ENCODE results near the gene TBCK. TPM values are rescaled to one million over a fixed set of nuclear protein-coding genes. Genes with fewer than 3 reads are reported as not detected.

The TBCK gene
- total RNA-seq, 2 experiments from 2014 or later, result 20.2 to 22.0 TPM

DNA sequence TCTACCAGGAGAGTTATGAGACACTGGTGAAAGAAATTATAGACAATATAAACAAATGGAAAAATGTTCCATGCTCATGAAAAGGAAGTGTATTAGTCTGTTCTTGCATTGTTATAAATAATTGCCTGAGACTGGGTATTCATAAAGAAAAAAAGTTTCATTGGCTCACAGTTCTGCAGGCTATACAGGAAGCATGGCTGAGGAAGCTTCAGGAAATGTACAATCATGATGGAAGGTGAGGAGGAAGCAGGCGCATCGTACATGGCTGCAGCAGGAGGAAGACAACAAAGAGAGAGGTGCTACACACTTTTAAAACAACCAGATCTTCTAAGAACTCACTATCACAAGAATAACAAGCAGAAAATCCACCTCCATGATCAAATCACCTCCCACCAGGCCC is 236.4 kb downstream of the TBCK start:
- no peaks in the 10 kb centered on the region for H3K4me1 Mint-ChIP-seq (ENCODE audit: low read depth)
- no peak for DNase-seq
- H3K36me3 Mint-ChIP-seq, result peaks cover 89% of the 10 kb centered on the region
- H3K4me3 Mint-ChIP-seq, result no peak overlapping the region
- ChIA-PET POLR2A (no interaction called here), CTCF (no interaction called here)
- no peak overlapping the region for H3K27ac Mint-ChIP-seq
- H3K9me3 Mint-ChIP-seq, result peaks cover 66% of the 10 kb centered on the region
- intact Hi-C loops (cut with micrococcal nuclease), result no loop called here
- no peaks in the 10 kb centered on the region for H3K27me3 Mint-ChIP-seq

- Mint-ChIP-seq H3K27ac (no peak overlapping the region), H3K4me3 (no peak overlapping the region), H3K9me3 (peaks cover 16% of the 10 kb centered on the region), H3K4me1 (ENCODE audit: low read depth) (no peaks in the 10 kb centered on the region), H3K27me3 (no peaks in the 10 kb centered on the region), H3K36me3 (no peaks in the 10 kb centered on the region)
- CTCF ChIA-PET, result no interaction called here
- POLR2A ChIA-PET, result no interaction called here
- no peak for DNase-seq
- intact Hi-C loops (cut with micrococcal nuclease), result no loop called here
Observed at GRCh38 chr4:106065018-106065417, 251.0 kb downstream of the TBCK start.

DNA sequence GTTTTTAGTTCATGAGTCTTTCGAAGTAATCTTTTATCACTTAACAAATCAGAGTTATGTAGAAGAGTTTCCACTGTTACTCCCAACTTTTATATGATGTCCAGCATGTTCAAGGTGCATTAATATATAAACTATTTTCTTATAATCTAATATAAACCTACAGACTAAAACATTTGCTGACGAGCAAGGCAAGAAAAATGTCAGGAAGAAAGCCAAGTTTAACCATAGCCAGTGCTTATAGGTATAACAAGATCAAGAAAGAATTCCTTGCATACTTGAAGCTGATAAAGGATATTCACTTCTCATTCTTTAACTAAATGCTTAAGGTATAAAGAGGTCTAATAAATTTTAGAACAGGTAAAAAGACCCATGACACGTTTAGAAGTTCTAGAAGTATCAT is 253.0 kb downstream of the TBCK start:
- peaks cover 3% of the 10 kb centered on the region for H3K36me3 Mint-ChIP-seq
- peaks cover 6% of the 10 kb centered on the region for H3K9me3 Mint-ChIP-seq
- H3K27me3 Mint-ChIP-seq, result no peaks in the 10 kb centered on the region
- H3K4me3 Mint-ChIP-seq, result no peak overlapping the region
- POLR2A ChIA-PET, result no interaction called here
- CTCF ChIA-PET, result no interaction called here
- H3K27ac Mint-ChIP-seq, result no peak overlapping the region
- no peaks in the 10 kb centered on the region for H3K4me1 Mint-ChIP-seq (ENCODE audit: low read depth)
- intact Hi-C loops (cut with micrococcal nuclease), result no loop called here
- DNase-seq, result no peak

DNA sequence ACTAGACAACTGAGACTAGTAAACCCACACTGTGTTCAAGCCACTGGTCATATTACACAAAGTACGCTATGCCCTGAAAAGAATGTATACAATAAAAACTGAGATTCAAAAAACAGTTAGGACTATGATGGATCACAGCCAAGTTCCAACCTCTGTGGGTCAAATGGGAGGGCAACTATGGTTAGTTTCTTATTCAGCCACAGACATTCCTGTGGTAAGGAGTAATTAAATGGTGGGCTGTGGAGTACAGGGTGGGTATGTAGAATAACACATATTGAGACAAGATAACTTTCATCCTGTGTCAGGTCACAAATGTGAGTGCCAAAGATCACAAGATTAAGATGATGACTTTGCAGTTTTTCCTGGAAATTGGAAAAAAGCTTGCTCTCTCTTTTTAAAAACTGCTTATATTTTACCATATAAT is 253.5 kb downstream of the TBCK start:
- DNase-seq, result no peak
- Mint-ChIP-seq H3K27me3 (no peaks in the 10 kb centered on the region), H3K4me3 (no peak overlapping the region), H3K9me3 (peaks cover 6% of the 10 kb centered on the region), H3K27ac (no peak overlapping the region), H3K36me3 (peaks cover 3% of the 10 kb centered on the region), H3K4me1 (ENCODE audit: low read depth) (no peaks in the 10 kb centered on the region)
- CTCF ChIA-PET, result no interaction called here
- POLR2A ChIA-PET, result no interaction called here
- intact Hi-C loops (cut with micrococcal nuclease), result no loop called here

- ChIA-PET CTCF (no interaction called here), POLR2A (no interaction called here)
- intact Hi-C loops (cut with micrococcal nuclease), result no loop called here
- Mint-ChIP-seq H3K4me3 (no peak overlapping the region), H3K36me3 (peaks cover 3% of the 10 kb centered on the region), H3K4me1 (ENCODE audit: low read depth) (no peaks in the 10 kb centered on the region), H3K27ac (no peak overlapping the region), H3K27me3 (no peaks in the 10 kb centered on the region), H3K9me3 (no peaks in the 10 kb centered on the region)
- DNase-seq, result no peak
Observed at GRCh38 chr4:106058921-106059320, 257.1 kb downstream of the TBCK start.

DNA sequence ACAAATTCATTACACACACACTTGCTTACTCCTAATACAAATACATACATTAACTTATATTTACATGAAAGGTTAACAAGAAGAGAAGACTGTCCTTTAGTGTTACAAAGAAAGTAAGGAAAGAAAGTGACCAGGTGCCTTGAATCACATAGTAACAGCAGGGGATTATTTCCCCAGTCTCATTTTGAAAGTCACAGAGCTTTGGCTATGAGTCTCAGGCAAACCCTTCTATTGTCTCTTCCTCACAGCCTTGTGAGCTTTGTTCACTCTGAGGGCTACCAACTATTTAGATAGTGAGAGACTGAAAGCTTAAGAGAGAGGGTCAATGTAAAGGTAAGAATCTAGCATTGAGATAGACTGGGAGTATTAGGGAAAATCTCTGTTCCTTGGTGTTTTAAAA is 259.1 kb downstream of the TBCK start:
- ChIA-PET CTCF (no interaction called here), POLR2A (no interaction called here)
- Mint-ChIP-seq H3K27me3 (no peaks in the 10 kb centered on the region), H3K4me3 (no peak overlapping the region), H3K9me3 (no peaks in the 10 kb centered on the region), H3K36me3 (peaks cover 3% of the 10 kb centered on the region), H3K27ac (no peak overlapping the region), H3K4me1 (ENCODE audit: low read depth) (no peaks in the 10 kb centered on the region)
- intact Hi-C loops (cut with micrococcal nuclease), result no loop called here
- DNase-seq, result no peak

GRCh38 chr4:106051514-106051913 is 264.5 kb downstream of the TBCK start:
- Mint-ChIP-seq H3K27me3 (no peaks in the 10 kb centered on the region), H3K36me3 (peaks cover 7% of the 10 kb centered on the region), H3K27ac (no peak overlapping the region), H3K4me3 (no peak overlapping the region), H3K4me1 (ENCODE audit: low read depth) (no peaks in the 10 kb centered on the region), H3K9me3 (no peaks in the 10 kb centered on the region)
- ChIA-PET POLR2A (no interaction called here), CTCF (no interaction called here)
- no peak for DNase-seq
- intact Hi-C loops (cut with micrococcal nuclease), result no loop called here

DNA sequence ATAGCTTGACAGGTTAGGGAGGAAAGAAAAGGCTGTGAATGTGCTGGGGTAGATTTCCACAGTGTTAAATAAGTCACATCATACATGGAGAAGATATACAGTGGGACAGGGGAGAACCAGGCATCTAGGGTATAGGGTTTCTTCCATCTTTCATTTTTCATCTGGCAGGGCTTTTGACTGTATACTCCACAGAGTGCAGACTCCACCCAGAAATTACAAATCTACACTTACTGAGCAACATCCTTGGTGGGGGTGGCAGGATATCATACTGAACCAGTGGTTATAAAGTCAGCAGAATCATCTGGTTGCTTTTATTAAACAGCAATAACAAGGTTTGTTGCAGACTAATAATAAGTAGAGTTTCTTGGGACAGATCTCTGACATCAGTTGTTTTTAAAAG is 266.5 kb downstream of the TBCK start:
- POLR2A ChIA-PET, result interaction anchor here (0.6 kb wide), 1 partner anchor 1362 kb away, joined by 3 read pairs; no protein-coding TSS in a partner anchor
- intact Hi-C loops (cut with micrococcal nuclease), result no loop called here
- CTCF ChIA-PET, result no interaction called here
- Mint-ChIP-seq H3K9me3 (no peaks in the 10 kb centered on the region), H3K4me1 (ENCODE audit: low read depth) (no peaks in the 10 kb centered on the region), H3K36me3 (peaks cover 15% of the 10 kb centered on the region), H3K4me3 (no peak overlapping the region), H3K27ac (no peak overlapping the region), H3K27me3 (no peaks in the 10 kb centered on the region)
- DNase-seq, result no peak

GRCh38 chr4:106048250-106048971 is 267.6 kb downstream of the TBCK start:
- no peak overlapping the region for H3K4me3 Mint-ChIP-seq
- H3K4me1 Mint-ChIP-seq (ENCODE audit: low read depth), result no peaks in the 10 kb centered on the region
- H3K27me3 Mint-ChIP-seq, result no peaks in the 10 kb centered on the region
- peaks cover 15% of the 10 kb centered on the region for H3K36me3 Mint-ChIP-seq
- ChIA-PET CTCF (no interaction called here), POLR2A (no interaction called here)
- no peak for DNase-seq
- no peak overlapping the region for H3K27ac Mint-ChIP-seq
- intact Hi-C loops (cut with micrococcal nuclease), result no loop called here
- H3K9me3 Mint-ChIP-seq, result no peaks in the 10 kb centered on the region

GRCh38 chr4:106046083-106046482 is 269.9 kb downstream of the TBCK start:
- CTCF ChIA-PET, result no interaction called here
- H3K27ac Mint-ChIP-seq, result no peak overlapping the region
- POLR2A ChIA-PET, result no interaction called here
- no peak for DNase-seq
- H3K36me3 Mint-ChIP-seq, result peaks cover 15% of the 10 kb centered on the region
- intact Hi-C loops (cut with micrococcal nuclease), result no loop called here
- H3K9me3 Mint-ChIP-seq, result no peaks in the 10 kb centered on the region
- no peaks in the 10 kb centered on the region for H3K27me3 Mint-ChIP-seq
- no peak overlapping the region for H3K4me3 Mint-ChIP-seq
- H3K4me1 Mint-ChIP-seq (ENCODE audit: low read depth), result no peaks in the 10 kb centered on the region

DNA sequence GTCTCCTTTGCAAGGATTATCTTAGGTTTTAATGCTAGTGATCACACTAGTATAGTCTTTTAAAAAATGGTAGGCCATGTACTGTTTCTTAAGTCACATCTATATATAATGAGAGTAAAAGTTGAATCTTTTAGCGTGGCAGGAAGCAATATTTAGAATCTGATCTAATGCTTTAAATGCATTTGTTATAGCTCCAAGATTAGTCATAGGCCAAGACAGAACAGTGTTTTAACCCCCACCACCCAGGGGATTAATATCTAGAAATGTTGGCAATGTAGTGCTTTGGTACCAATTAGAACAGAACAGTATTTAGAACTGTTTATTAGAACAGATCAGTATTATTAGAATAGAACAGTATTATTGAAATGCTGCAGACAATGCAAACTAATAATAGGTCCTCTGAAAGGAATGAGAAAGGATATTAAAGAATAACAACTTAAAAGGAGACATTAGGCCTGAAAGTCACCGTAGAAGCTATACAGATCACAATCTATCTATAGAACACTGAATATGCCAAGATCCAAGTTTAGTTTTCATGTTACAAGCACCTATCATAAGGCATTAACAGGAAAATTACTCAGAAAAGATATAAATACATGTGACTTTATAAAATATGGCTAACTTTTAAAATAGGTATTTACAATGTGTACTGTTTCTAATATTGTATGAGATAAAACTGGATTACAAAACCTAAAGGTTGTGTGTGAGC is 274.6 kb downstream of the TBCK start:
- CTCF ChIA-PET, result no interaction called here
- POLR2A ChIA-PET, result no interaction called here
- no peak for DNase-seq
- H3K4me3 Mint-ChIP-seq, result no peak overlapping the region
- intact Hi-C loops (cut with micrococcal nuclease), result no loop called here
- H3K9me3 Mint-ChIP-seq, result no peaks in the 10 kb centered on the region
- no peaks in the 10 kb centered on the region for H3K4me1 Mint-ChIP-seq (ENCODE audit: low read depth)
- no peaks in the 10 kb centered on the region for H3K27me3 Mint-ChIP-seq
- H3K36me3 Mint-ChIP-seq, result peaks cover 8% of the 10 kb centered on the region
- no peak overlapping the region for H3K27ac Mint-ChIP-seq

GRCh38 chr4:106039796-106040195 is 276.2 kb downstream of the TBCK start:
- Mint-ChIP-seq H3K4me3 (no peak overlapping the region), H3K27me3 (peaks cover 6% of the 10 kb centered on the region), H3K27ac (no peak overlapping the region), H3K4me1 (ENCODE audit: low read depth) (no peaks in the 10 kb centered on the region), H3K36me3 (no peaks in the 10 kb centered on the region), H3K9me3 (no peaks in the 10 kb centered on the region)
- POLR2A ChIA-PET, result no interaction called here
- CTCF ChIA-PET, result no interaction called here
- intact Hi-C loops (cut with micrococcal nuclease), result no loop called here
- DNase-seq, result no peak

DNA sequence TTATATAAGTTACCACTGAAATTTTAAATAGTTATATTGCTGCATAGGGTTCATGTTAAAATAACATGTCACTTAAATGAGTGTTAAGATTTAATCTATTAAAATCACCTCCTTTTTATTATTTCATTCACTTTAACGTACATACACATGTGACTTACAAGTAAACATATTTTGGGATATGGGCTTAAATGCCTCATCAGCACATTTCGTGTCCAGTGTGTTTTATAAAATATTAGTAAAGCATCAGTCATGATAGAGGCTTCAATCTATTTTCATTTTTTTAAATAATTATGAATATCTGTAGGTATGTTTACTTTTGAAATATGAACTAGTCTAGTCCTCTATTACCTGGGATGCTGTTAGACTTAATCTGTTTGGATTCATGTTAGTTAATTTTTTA is 277.1 kb downstream of the TBCK start:
- no peak for DNase-seq
- POLR2A ChIA-PET, result no interaction called here
- no peaks in the 10 kb centered on the region for H3K9me3 Mint-ChIP-seq
- no peaks in the 10 kb centered on the region for H3K4me1 Mint-ChIP-seq (ENCODE audit: low read depth)
- no peak overlapping the region for H3K27ac Mint-ChIP-seq
- no peaks in the 10 kb centered on the region for H3K36me3 Mint-ChIP-seq
- CTCF ChIA-PET, result no interaction called here
- H3K27me3 Mint-ChIP-seq, result peaks cover 6% of the 10 kb centered on the region
- H3K4me3 Mint-ChIP-seq, result no peak overlapping the region
- intact Hi-C loops (cut with micrococcal nuclease), result no loop called here
